ENCODE data around the gene PTPRQ.

PTPRQ gene

GRCh38 chr12:80632835-80633234, 188.8 kb downstream of the PTPRQ start:
- no peak for TF ChIP-seq MAX (IDR thresholded peaks at IDR 0.05; ENCODE audit: low read depth, low read length)
- TF ChIP-seq POLR2A (IDR thresholded peaks at IDR 0.05; ENCODE audit: extremely low read depth, insufficient read length), result no peak
- peak; percentile 76 for TF ChIP-seq CTCF (IDR thresholded peaks at IDR 0.05; ENCODE audit: low read depth, low read length)
- TF ChIP-seq MYC (IDR thresholded peaks at IDR 0.05; ENCODE audit: low read depth, low read length), result no peak
- DNase-seq (ENCODE audit: low read depth), result peak; percentile 42
- no peak overlapping the region for H3K4me3 ChIP-seq (ENCODE audit: low read depth, low read length)

- TF ChIP-seq MAX (IDR thresholded peaks at IDR 0.05; ENCODE audit: low read depth, low read length) (no peak), CTCF (IDR thresholded peaks at IDR 0.05; ENCODE audit: low read depth, low read length) (no peak), MYC (IDR thresholded peaks at IDR 0.05; ENCODE audit: low read depth, low read length) (no peak), POLR2A (IDR thresholded peaks at IDR 0.05; ENCODE audit: extremely low read depth, insufficient read length) (no peak)
- H3K4me3 ChIP-seq (ENCODE audit: low read depth, low read length), result no peak overlapping the region
- no peak for DNase-seq (ENCODE audit: low read depth)
These were observed 190.9 kb downstream of the PTPRQ start for GRCh38 chr12:80634903-80635302.

GRCh38 chr12:80636832-80637231, 192.8 kb downstream of the PTPRQ start:
- TF ChIP-seq POLR2A (IDR thresholded peaks at IDR 0.05; ENCODE audit: extremely low read depth, insufficient read length) (no peak), CTCF (IDR thresholded peaks at IDR 0.05; ENCODE audit: low read depth, low read length) (no peak), MAX (IDR thresholded peaks at IDR 0.05; ENCODE audit: low read depth, low read length) (no peak), MYC (IDR thresholded peaks at IDR 0.05; ENCODE audit: low read depth, low read length) (no peak)

GRCh38 chr12:80641936-80642335, 197.9 kb downstream of the PTPRQ start:
- TF ChIP-seq MAX (IDR thresholded peaks at IDR 0.05; ENCODE audit: low read depth, low read length) (no peak), CTCF (IDR thresholded peaks at IDR 0.05; ENCODE audit: low read depth, low read length) (no peak), POLR2A (IDR thresholded peaks at IDR 0.05; ENCODE audit: extremely low read depth, insufficient read length) (no peak), MYC (IDR thresholded peaks at IDR 0.05; ENCODE audit: low read depth, low read length) (no peak)
- DNase-seq (ENCODE audit: low read depth), result no peak
- H3K4me3 ChIP-seq (ENCODE audit: low read depth, low read length), result no peak overlapping the region

More at GRCh38 chr12:80636832-80637231, 192.8 kb downstream of the PTPRQ start:
- DNase-seq (ENCODE audit: low read depth), result no peak
- no peak overlapping the region for H3K4me3 ChIP-seq (ENCODE audit: low read depth, low read length)

- no peak for TF ChIP-seq MYC (IDR thresholded peaks at IDR 0.05; ENCODE audit: low read depth, low read length)
- no peak for TF ChIP-seq MAX (IDR thresholded peaks at IDR 0.05; ENCODE audit: low read depth, low read length)
- no peak for TF ChIP-seq CTCF (IDR thresholded peaks at IDR 0.05; ENCODE audit: low read depth, low read length)
- no peak for TF ChIP-seq POLR2A (IDR thresholded peaks at IDR 0.05; ENCODE audit: extremely low read depth, insufficient read length)
- DNase-seq (ENCODE audit: low read depth), result no peak
- H3K4me3 ChIP-seq (ENCODE audit: low read depth, low read length), result no peak overlapping the region
These were observed 199.9 kb downstream of the PTPRQ start for GRCh38 chr12:80643961-80644360.

- no peak for DNase-seq (ENCODE audit: low read depth)
- no peak overlapping the region for H3K4me3 ChIP-seq (ENCODE audit: low read depth, low read length)
- TF ChIP-seq POLR2A (IDR thresholded peaks at IDR 0.05; ENCODE audit: extremely low read depth, insufficient read length) (no peak), MAX (IDR thresholded peaks at IDR 0.05; ENCODE audit: low read depth, low read length) (no peak), CTCF (IDR thresholded peaks at IDR 0.05; ENCODE audit: low read depth, low read length) (no peak), MYC (IDR thresholded peaks at IDR 0.05; ENCODE audit: low read depth, low read length) (no peak)
These were observed 204.8 kb downstream of the PTPRQ start for GRCh38 chr12:80648881-80649280.
